B cell (primary cell): ENCODE results near the gene DACH2.

Source experiments
- CTCF ChIP-seq: fragments of 200-600 bp; IDR thresholded peaks from one replicate; pipeline ENCODE4 v1.8.0; 2022; ENCODE audit warnings: antibody characterized with exemption, mild to moderate bottlenecking
- EZH2 ChIP-seq: IDR thresholded peaks from 2 replicates; pipeline ENCODE4 v1.6.1; 2012; ENCODE audit warnings: borderline replicate concordance, low read depth, mild to moderate bottlenecking, moderate library complexity, low read length; ENCODE audit not compliant: insufficient read depth, poor library complexity, severe bottlenecking

- no peak for TF ChIP-seq EZH2
- no peak for TF ChIP-seq CTCF
These were observed 49.6 kb downstream of the DACH2 start for GRCh38 chrX:86197815-86198214.
